NCI-H82 treated with DMSO at 0.1 percent for 48 hours (cell line): ENCODE measurements around the gene EYA2.
"Not testable (repeated sequence)": the region's sequence is repeated elsewhere in the genome, so short reads cannot be mapped to it uniquely, and the experiment has no call there.

Experiments used
- DNase-seq: peaks from one replicate; lab custom pipeline; 2025; ENCODE audit not compliant: unreplicated experiment; lab: John Stamatoyannopoulos, UW

EYA2 gene

GRCh38 chr20:46931699-46932098, 37.1 kb downstream of the EYA2 start:
- DNase-seq: no peak

GRCh38 chr20:46932439-46932838, 37.8 kb downstream of the EYA2 start:
- DNase-seq: not testable (repeated sequence)

GRCh38 chr20:46933150-46933549, 38.5 kb downstream of the EYA2 start:
- no peak for DNase-seq

GRCh38 chr20:46934746-46935287, 40.2 kb downstream of the EYA2 start:
- no peak for DNase-seq

- DNase-seq: no peak
These were observed 40.9 kb downstream of the EYA2 start for GRCh38 chr20:46935394-46936017.

GRCh38 chr20:46936415-46937156, 41.9 kb downstream of the EYA2 start:
- no peak for DNase-seq

GRCh38 chr20:46937157-46937523, 42.5 kb downstream of the EYA2 start:
- DNase-seq: no peak

- DNase-seq: no peak
These were observed 43.0 kb downstream of the EYA2 start for GRCh38 chr20:46937533-46938226.

GRCh38 chr20:46938434-46938833, 43.8 kb downstream of the EYA2 start:
- DNase-seq: no peak

- DNase-seq: peak; percentile 47
These were observed 44.7 kb downstream of the EYA2 start for GRCh38 chr20:46939031-46939965.

GRCh38 chr20:46940616-46941015, 46.0 kb downstream of the EYA2 start:
- no peak for DNase-seq

GRCh38 chr20:46941404-46941803, 46.8 kb downstream of the EYA2 start:
- DNase-seq: no peak

- no peak for DNase-seq
These were observed 49.4 kb downstream of the EYA2 start for GRCh38 chr20:46943861-46944591.

- DNase-seq: no peak
These were observed 50.8 kb downstream of the EYA2 start for GRCh38 chr20:46945465-46945864.

- DNase-seq: no peak
These were observed 51.6 kb downstream of the EYA2 start for GRCh38 chr20:46946181-46946624.

GRCh38 chr20:46946796-46947195, 52.2 kb downstream of the EYA2 start:
- DNase-seq: no peak

GRCh38 chr20:46948081-46948480, 53.4 kb downstream of the EYA2 start:
- no peak for DNase-seq

- no peak for DNase-seq
These were observed 56.8 kb downstream of the EYA2 start for GRCh38 chr20:46951405-46951804.

- DNase-seq: no peak
These were observed 57.3 kb downstream of the EYA2 start for GRCh38 chr20:46951840-46952497.

GRCh38 chr20:46953596-46953995, 59.0 kb downstream of the EYA2 start:
- no peak for DNase-seq
